ENCODE measurements around the gene LRRC25.

The LRRC25 gene

GRCh38 chr19:18397242-18398202, at the start of gene LRRC25:
Gene LRRC25 (minus strand): TSS chr19:18397622. CDS start chr19:18396963, 659 bp downstream.
- no peak for DNase-seq (ENCODE audit: low spot score)

GRCh38 chr19:18446811-18447359, 49.5 kb upstream of the LRRC25 start:
- no peak for DNase-seq (ENCODE audit: low spot score)

- no peak for DNase-seq (ENCODE audit: low spot score)
These were observed 48.9 kb upstream of the LRRC25 start for GRCh38 chr19:18446145-18446810.

- no peak for DNase-seq (ENCODE audit: low spot score)
These were observed 48.0 kb upstream of the LRRC25 start for GRCh38 chr19:18445262-18445948.

GRCh38 chr19:18444513-18444912, 47.1 kb upstream of the LRRC25 start:
- DNase-seq (ENCODE audit: low spot score) = no peak

- no peak for DNase-seq (ENCODE audit: low spot score)
These were observed 46.4 kb upstream of the LRRC25 start for GRCh38 chr19:18443831-18444230.

GRCh38 chr19:18443406-18443805, 46.0 kb upstream of the LRRC25 start:
- DNase-seq (ENCODE audit: low spot score) = no peak

GRCh38 chr19:18442941-18443340, 45.5 kb upstream of the LRRC25 start:
- DNase-seq (ENCODE audit: low spot score) = no peak

- DNase-seq (ENCODE audit: low spot score) = no peak
These were observed 44.7 kb upstream of the LRRC25 start for GRCh38 chr19:18441804-18442788.

- no peak for DNase-seq (ENCODE audit: low spot score)
These were observed 43.7 kb upstream of the LRRC25 start for GRCh38 chr19:18440936-18441803.

- no peak for DNase-seq (ENCODE audit: low spot score)
These were observed 43.0 kb upstream of the LRRC25 start for GRCh38 chr19:18440415-18440877.

GRCh38 chr19:18439910-18440237, 42.5 kb upstream of the LRRC25 start:
- no peak for DNase-seq (ENCODE audit: low spot score)

- DNase-seq (ENCODE audit: low spot score) = no peak
These were observed 41.8 kb upstream of the LRRC25 start for GRCh38 chr19:18439025-18439909.

GRCh38 chr19:18438331-18439024, 41.1 kb upstream of the LRRC25 start:
- DNase-seq (ENCODE audit: low spot score) = no peak

- no peak for DNase-seq (ENCODE audit: low spot score)
These were observed 40.3 kb upstream of the LRRC25 start, which contains the start of gene ISYNA1 for GRCh38 chr19:18437491-18438330. Gene ISYNA1 (minus strand): TSS chr19:18438133. CDS start chr19:18437979, 154 bp downstream.

- no peak for DNase-seq (ENCODE audit: low spot score)
These were observed 39.5 kb upstream of the LRRC25 start for GRCh38 chr19:18436671-18437490.

Measured in putamen (tissue), 1 donor.